Activated T-cell treated with anti-CD3 and anti-CD28 coated beads, Interleukin-2, amount 50 U/mL, for 24 hours (primary cell): ENCODE measurements around the gene COL21A1.

ENCODE experiments used
- DNase-seq: peaks from one replicate; pipeline ENCODE4 v3.0.0-alpha.2; 2020
- H3K27ac Mint-ChIP-seq: 2 replicates; pipeline ENCODE4 v1.8.0; 2020; ENCODE audit warnings: mild to moderate bottlenecking, mixed read lengths
- H3K27me3 Mint-ChIP-seq: 2 replicates; pipeline ENCODE4 v1.8.0; 2020; ENCODE audit warnings: mixed read lengths
- H3K36me3 Mint-ChIP-seq: 2 replicates; pipeline ENCODE4 v1.8.0; 2020; ENCODE audit warnings: low read depth, mixed read lengths
- H3K4me1 Mint-ChIP-seq: 2 replicates; pipeline ENCODE4 v1.8.0; 2020; ENCODE audit warnings: low read depth, mixed read lengths
- H3K4me3 Mint-ChIP-seq: 2 replicates; pipeline ENCODE4 v1.8.0; 2020; ENCODE audit warnings: mild to moderate bottlenecking, moderate library complexity, mixed read lengths
- H3K9me3 Mint-ChIP-seq: 2 replicates; pipeline ENCODE4 v1.8.0; 2020; ENCODE audit warnings: mixed read lengths

Gene COL21A1

DNA sequence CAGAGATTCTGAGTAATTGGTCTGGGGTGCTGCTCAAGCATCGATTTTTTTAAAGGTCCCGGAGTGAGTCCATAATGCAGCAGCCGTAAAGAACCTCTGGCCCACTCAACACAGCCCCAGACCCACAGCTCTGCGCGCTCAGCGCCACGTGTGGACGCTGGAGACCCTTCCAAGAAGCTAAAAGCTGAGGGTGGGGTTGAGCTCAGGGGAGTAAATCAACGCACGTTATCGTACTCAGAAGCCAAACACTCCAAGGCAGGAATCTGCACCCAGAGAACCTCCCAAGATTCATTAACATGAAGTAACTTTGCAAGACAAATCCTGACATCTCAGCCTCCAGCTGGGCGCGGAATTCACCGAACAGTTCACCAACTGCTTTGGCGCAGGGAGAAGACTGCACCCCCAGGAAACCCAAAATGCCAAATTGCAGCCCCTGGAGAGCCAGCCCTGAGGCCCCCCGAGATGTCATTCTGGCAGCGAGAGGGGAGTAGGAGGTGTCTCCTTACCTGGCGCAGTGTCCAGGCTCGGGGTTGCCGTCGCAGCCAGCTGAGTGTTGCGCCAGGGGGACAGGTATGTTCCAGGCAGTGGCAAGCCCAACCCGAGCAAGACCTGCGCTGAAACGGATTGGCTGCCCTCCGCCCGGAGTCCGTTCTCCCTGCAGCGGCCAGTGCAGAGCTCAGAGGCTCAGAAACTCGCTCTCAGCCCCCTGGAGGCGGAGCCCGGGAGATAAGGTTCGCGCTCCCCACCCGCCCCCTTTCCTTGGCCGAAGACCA is at the start of gene COL21A1:
Gene COL21A1, minus strand, starts transcription at position 700 of the 773 bp plus-strand sequence. CDS start 64,962 bp downstream, outside the sequence.
- H3K9me3 Mint-ChIP-seq, result no peaks in the 10 kb centered on the region
- H3K36me3 Mint-ChIP-seq, result no peaks in the 10 kb centered on the region
- no peaks in the 10 kb centered on the region for H3K4me1 Mint-ChIP-seq
- H3K27ac Mint-ChIP-seq, result no peak within 1 kb of the TSS
- no peak for DNase-seq
- H3K4me3 Mint-ChIP-seq, result no peak within 1 kb of the TSS
- peaks cover 9% of the 10 kb centered on the region for H3K27me3 Mint-ChIP-seq

- no peaks in the 10 kb centered on the region for H3K27me3 Mint-ChIP-seq
- no peaks in the 10 kb centered on the region for H3K4me1 Mint-ChIP-seq
- no peak overlapping the region for H3K27ac Mint-ChIP-seq
- no peak for DNase-seq
- H3K36me3 Mint-ChIP-seq, result no peaks in the 10 kb centered on the region
- no peaks in the 10 kb centered on the region for H3K9me3 Mint-ChIP-seq
- H3K4me3 Mint-ChIP-seq, result no peak overlapping the region
Observed at GRCh38 chr6:56293781-56294180, 46.4 kb upstream of the COL21A1 start.

GRCh38 chr6:56292505-56293181 is 45.3 kb upstream of the COL21A1 start:
- H3K9me3 Mint-ChIP-seq, result no peaks in the 10 kb centered on the region

DNA sequence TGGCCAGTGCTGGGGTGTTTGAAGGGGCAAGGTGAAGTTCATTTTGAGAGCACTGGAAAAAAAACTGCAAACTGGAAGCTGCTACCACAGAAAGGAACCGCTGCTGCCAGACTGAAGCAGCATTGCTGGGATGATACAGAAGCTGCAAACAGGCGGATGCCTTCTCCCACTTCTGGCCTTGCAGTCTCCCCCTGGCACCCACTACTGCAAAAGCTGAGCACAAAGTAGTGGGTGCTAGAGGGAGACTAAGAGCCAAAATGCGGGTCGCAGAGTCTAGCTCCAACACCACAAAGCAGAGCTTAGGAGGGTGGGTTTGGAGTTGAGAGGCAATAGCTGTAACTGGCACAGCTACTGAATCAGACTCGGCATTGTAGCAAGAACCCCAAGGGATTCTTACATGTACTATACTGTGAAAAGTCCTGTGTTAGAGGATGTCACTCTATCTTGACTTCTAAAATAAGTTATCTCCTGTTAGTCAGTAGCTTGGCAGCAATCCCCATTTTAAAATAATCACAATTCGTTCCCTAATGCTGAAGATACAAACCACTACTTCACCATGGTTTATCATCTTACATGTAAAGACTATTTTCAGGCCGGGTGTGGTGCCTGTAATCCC is 44.0 kb upstream of the COL21A1 start:
- Mint-ChIP-seq H3K4me3 (no peak overlapping the region), H3K27ac (no peak overlapping the region), H3K4me1 (no peaks in the 10 kb centered on the region), H3K36me3 (no peaks in the 10 kb centered on the region), H3K27me3 (no peaks in the 10 kb centered on the region), H3K9me3 (no peaks in the 10 kb centered on the region)
- DNase-seq, result no peak

More at GRCh38 chr6:56292505-56293181, 45.3 kb upstream of the COL21A1 start:
- Mint-ChIP-seq H3K4me3 (no peak overlapping the region), H3K27me3 (no peaks in the 10 kb centered on the region), H3K27ac (no peak overlapping the region), H3K36me3 (no peaks in the 10 kb centered on the region), H3K4me1 (no peaks in the 10 kb centered on the region)
- no peak for DNase-seq

GRCh38 chr6:56289721-56290120 is 42.3 kb upstream of the COL21A1 start:
- H3K9me3 Mint-ChIP-seq, result no peaks in the 10 kb centered on the region
- H3K27ac Mint-ChIP-seq, result no peak overlapping the region
- H3K4me3 Mint-ChIP-seq, result no peak overlapping the region
- no peak for DNase-seq
- no peaks in the 10 kb centered on the region for H3K36me3 Mint-ChIP-seq
- no peaks in the 10 kb centered on the region for H3K4me1 Mint-ChIP-seq
- H3K27me3 Mint-ChIP-seq, result no peaks in the 10 kb centered on the region

DNA sequence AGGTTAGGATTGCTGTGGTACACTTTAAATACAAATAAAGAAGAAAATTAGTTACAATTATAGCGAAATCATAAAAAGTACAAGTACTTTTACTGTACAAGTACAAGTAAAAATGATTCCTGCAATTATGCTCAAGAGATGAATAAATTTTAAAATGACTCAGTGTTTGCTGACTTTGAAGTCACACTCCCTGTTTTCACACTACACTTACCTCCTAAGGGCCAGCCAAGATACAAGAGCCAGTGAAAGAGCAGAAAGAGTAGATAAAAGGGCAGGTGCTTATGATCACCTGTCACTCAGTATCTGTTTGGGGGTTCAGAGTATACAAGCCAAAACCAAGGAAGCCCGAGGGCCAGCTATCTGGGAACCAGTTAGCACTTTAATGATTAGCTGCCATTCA is 41.0 kb upstream of the COL21A1 start:
- no peaks in the 10 kb centered on the region for H3K4me1 Mint-ChIP-seq
- no peak overlapping the region for H3K27ac Mint-ChIP-seq
- no peak overlapping the region for H3K4me3 Mint-ChIP-seq
- H3K27me3 Mint-ChIP-seq, result no peaks in the 10 kb centered on the region
- H3K36me3 Mint-ChIP-seq, result no peaks in the 10 kb centered on the region
- DNase-seq, result no peak
- H3K9me3 Mint-ChIP-seq, result no peaks in the 10 kb centered on the region

- Mint-ChIP-seq H3K9me3 (peaks cover 3% of the 10 kb centered on the region), H3K27ac (no peak overlapping the region), H3K27me3 (no peaks in the 10 kb centered on the region), H3K4me3 (no peak overlapping the region), H3K36me3 (no peaks in the 10 kb centered on the region), H3K4me1 (no peaks in the 10 kb centered on the region)
- no peak for DNase-seq
Observed at GRCh38 chr6:56282391-56282790, 35.0 kb upstream of the COL21A1 start.

- no peaks in the 10 kb centered on the region for H3K4me1 Mint-ChIP-seq
- no peaks in the 10 kb centered on the region for H3K27me3 Mint-ChIP-seq
Observed at GRCh38 chr6:56280126-56280525, 32.7 kb upstream of the COL21A1 start.

DNA sequence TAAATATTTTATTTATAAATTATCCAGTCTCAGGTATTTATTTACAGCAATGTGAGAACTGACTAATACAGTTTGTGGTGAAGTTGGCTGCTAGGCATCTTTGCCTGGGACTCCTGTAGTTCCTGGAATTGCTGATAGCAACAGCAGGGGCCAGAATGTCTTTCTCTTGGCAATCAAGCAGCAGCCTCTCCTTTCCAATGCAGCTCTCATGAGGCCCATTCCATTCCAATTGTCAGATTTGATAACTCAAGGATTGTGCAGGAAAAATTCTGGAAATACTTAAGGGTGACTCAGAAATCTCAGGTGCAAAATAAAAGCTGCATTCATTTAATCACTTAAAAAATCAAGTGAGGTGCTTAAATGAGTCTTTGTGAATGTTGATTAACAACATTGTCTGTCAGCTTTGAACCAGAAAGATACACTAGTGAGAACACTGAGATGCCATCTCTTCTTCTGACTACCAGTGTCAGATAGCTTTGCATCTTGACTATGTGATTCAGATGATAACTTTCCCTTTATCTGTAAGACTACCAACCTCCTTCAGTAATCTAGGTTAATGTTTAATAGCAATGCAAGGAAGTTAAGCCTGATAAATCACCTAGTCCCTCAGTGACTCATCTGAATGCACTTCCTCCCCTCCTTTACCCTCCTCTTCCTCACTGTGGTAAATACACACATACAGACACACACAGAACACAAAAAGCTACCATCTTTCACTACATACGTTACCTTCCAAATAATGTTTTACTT is 32.1 kb upstream of the COL21A1 start:
- peaks cover 3% of the 10 kb centered on the region for H3K9me3 Mint-ChIP-seq
- H3K4me1 Mint-ChIP-seq, result no peaks in the 10 kb centered on the region
- no peak overlapping the region for H3K27ac Mint-ChIP-seq
- no peak overlapping the region for H3K4me3 Mint-ChIP-seq
- no peaks in the 10 kb centered on the region for H3K27me3 Mint-ChIP-seq
- H3K36me3 Mint-ChIP-seq, result no peaks in the 10 kb centered on the region
- DNase-seq, result no peak

More at GRCh38 chr6:56280126-56280525, 32.7 kb upstream of the COL21A1 start:
- Mint-ChIP-seq H3K9me3 (peaks cover 3% of the 10 kb centered on the region), H3K36me3 (no peaks in the 10 kb centered on the region), H3K4me3 (no peak overlapping the region), H3K27ac (no peak overlapping the region)
- no peak for DNase-seq

- H3K9me3 Mint-ChIP-seq, result peaks cover 6% of the 10 kb centered on the region
- no peaks in the 10 kb centered on the region for H3K4me1 Mint-ChIP-seq
- no peak overlapping the region for H3K27ac Mint-ChIP-seq
- DNase-seq, result no peak
- H3K4me3 Mint-ChIP-seq, result no peak overlapping the region
- H3K27me3 Mint-ChIP-seq, result no peaks in the 10 kb centered on the region
- H3K36me3 Mint-ChIP-seq, result no peaks in the 10 kb centered on the region
Observed at GRCh38 chr6:56278171-56278591, 30.8 kb upstream of the COL21A1 start.

GRCh38 chr6:56270812-56271441 is 23.5 kb upstream of the COL21A1 start:
- H3K4me3 Mint-ChIP-seq, result no peak overlapping the region
- H3K27me3 Mint-ChIP-seq, result no peaks in the 10 kb centered on the region
- no peaks in the 10 kb centered on the region for H3K36me3 Mint-ChIP-seq
- DNase-seq, result no peak
- H3K9me3 Mint-ChIP-seq, result peaks cover 39% of the 10 kb centered on the region
- no peaks in the 10 kb centered on the region for H3K4me1 Mint-ChIP-seq
- H3K27ac Mint-ChIP-seq, result no peak overlapping the region

- Mint-ChIP-seq H3K9me3 (peaks cover 42% of the 10 kb centered on the region), H3K4me1 (no peaks in the 10 kb centered on the region), H3K27ac (no peak overlapping the region), H3K27me3 (no peaks in the 10 kb centered on the region), H3K36me3 (no peaks in the 10 kb centered on the region), H3K4me3 (no peak overlapping the region)
- DNase-seq, result no peak
Observed at GRCh38 chr6:56268266-56268665, 20.9 kb upstream of the COL21A1 start.

GRCh38 chr6:56266011-56266410 is 18.6 kb upstream of the COL21A1 start:
- no peak for DNase-seq
- Mint-ChIP-seq H3K27me3 (no peaks in the 10 kb centered on the region), H3K27ac (no peak overlapping the region), H3K4me3 (no peak overlapping the region), H3K9me3 (peaks cover 32% of the 10 kb centered on the region), H3K4me1 (no peaks in the 10 kb centered on the region), H3K36me3 (no peaks in the 10 kb centered on the region)
